Hematopoietic multipotent progenitor cell treated with erythropoietin and hydrocortisone succinate and interleukin-3 and kit ligand, for 17 days (in vitro differentiated cells): Measurements from ENCODE around the gene PSTPIP1.

Source experiments
- DNase-seq: peaks from one replicate; pipeline ENCODE4 v3.0.0-alpha.2; 2015; ENCODE audit warnings: low spot score

The PSTPIP1 gene

DNA sequence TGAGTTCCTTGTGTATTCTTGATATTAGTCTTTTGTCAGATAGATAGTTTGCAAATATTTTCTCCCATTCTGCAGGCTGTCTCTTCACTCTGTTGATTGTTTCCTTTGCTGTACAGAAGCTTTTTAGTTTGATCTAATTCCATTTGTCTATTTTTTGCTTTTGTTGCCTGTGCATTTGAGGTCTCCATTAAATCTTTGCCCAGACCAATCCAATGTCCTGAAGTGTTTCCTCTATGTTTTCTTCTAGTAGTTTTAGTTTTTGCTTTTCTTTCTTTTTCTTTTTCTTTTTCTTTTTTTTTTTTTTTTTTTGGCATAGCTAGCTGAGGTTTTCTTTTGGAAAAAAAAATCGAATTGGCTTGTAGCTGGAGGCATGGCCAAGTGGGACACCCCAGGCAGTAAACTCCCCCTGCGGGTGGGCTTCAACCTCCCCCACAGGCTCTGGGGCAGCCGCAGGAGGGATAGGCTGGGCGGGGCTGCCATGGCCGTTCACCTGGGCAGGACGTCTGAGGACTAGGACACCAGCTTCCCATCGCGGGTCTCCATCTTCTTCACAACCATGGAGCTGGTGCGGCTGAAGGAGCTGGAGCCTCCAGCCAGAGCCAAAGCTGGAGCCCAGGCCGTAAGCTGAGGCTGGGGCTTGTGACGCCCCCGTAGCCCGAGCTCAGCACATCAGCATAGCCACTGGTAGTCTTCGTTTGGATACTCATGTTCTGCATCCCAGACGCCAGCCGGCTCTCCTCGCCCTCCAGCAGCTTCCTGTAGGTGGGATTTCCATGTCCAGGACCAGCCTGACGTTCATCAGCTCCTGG lies 16.2 kb upstream of the PSTPIP1 start:
- DNase-seq, result no peak

- no peak for DNase-seq
These were observed 15.5 kb upstream of the PSTPIP1 start for GRCh38 chr15:76979331-76979925.

DNA sequence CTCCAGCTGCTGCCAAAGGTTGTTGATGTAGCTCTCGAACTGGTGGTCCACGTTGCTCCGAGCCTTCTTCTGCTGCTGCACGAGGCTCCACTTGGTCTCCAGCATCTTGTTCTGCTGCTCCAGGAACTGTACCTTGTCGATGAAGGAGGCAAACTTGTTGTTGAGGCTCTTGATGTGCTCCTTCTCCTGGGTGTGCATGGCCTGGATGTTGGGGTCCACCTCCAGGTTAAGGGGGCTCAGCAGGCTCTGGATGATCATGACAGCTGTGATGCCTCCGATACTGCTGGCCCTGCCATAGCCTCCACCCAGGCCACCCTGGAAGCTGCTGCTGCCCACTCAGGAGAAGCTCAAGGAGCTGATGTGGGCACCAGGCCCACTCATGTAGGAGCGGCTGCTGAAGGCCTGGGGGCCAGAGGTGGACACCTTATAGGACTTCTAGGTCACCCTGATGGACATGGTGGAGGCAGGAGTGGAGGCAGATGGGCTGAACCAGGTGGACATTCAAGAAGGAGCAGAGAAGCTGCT lies 14.9 kb upstream of the PSTPIP1 start:
- no peak for DNase-seq

DNA sequence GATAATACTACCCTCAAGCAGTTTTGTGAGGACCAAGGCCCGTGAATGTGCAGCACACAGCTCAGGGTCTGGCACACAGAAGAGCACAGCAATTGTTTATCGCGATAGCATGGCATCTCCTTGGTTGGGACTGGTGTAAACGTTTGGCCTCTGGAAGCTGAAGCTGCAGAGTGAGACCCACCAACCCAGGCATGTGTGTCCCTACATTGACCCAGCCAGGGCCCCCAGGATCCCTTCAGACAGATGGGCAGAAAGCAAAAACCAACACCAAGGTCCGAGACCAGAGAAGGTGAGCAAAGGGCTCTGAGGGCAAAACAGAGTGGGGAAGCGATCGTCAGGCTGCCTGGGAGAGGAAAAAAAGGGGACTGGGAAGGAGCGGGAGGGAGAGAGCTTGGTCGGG lies 12.6 kb upstream of the PSTPIP1 start:
- DNase-seq, result no peak

DNA sequence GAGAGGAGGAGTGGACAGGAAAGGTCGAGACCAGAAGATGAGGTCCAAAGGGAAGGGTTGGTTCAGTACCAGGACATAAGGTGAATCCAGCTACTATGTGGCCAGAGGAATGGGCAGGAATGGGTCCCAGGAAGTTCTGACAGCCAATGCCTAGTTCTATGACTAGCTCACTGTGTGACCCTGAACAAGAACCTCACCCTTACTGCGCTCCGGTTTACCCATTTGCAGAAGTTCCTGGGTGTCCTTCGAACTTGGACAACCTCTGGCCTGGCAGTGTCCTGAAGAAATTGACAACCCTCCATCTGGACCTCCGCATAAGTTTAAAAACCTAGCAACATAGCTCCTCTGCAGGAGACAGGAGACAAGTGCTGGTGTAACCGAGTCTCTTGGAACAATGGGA lies 12.2 kb upstream of the PSTPIP1 start:
- DNase-seq, result no peak

DNA sequence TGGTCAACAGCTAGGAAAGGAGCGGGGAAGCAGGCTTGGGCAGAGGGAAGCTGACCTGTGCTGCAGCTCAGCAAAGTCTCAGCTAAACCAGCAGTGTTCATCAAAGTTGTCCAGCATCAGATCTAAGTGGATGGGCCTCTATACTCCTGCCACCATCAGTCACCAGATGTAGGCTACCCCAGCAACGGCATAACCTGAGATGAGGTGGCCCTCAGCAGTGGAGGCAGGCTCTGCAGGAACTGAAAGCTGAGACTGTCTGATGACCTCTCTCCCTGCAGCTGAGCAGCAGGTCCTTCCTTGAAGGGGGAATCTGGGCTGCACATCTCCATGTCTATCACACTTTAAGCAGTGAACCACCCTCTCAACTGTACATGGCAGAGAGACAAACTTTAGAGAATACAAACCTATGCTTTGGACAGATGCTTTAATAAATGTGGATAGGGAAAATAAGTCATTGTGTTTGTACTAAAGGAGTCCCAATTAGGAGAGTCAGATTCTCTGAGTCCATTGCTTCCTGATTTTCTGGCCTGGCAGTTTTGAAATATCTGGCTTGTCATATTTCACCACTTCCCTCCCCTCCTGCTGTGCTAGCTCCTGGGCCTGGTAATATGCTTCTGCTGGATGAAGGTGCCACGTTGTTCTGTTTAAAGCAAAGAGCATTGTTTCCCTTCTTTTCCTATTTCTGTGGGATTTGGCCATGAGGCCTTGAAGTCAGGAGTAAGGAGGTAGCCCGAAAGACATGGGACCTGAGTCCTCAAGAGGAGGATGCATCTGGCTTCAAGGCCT lies 11.1 kb upstream of the PSTPIP1 start:
- no peak for DNase-seq

DNA sequence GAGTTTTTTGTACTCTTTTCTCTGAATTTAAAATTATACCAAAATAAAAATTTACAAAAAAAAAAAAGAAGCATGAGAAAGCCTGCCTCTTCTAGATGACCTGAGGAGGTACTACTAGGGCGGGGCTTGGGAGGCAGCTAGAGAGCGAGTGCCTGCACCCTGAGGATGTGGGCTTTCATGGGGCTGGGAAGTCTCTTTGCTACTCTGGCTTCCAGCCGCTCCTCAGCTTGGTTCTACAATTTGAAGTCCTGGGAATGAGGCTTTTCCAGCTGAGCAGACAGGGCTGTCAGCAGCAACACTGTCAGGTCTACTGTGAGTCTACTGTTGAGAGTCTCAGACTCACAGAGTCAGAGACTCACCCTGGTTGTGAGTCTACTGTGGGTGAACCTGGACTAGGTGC lies 8.2 kb upstream of the PSTPIP1 start:
- no peak for DNase-seq

DNA sequence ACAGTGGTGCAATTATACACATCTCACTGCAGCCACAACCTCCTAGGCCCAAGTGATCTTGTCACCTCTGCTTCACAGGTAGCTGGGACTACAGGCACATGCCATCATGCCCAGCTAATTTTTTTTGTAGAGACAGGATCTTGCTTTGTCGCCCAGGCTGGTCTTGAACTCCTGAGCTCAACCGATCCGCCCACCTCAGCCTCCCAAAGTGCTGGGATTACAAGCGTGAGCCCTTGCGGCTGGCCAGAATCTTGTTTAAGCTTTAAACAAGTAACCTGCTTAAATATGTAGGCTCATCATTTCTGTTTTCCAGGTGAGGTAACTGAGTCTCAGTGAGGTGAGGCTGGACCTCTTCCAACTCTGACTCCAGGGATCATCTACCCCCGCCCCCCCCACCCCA lies 7.7 kb upstream of the PSTPIP1 start:
- DNase-seq, result no peak

DNA sequence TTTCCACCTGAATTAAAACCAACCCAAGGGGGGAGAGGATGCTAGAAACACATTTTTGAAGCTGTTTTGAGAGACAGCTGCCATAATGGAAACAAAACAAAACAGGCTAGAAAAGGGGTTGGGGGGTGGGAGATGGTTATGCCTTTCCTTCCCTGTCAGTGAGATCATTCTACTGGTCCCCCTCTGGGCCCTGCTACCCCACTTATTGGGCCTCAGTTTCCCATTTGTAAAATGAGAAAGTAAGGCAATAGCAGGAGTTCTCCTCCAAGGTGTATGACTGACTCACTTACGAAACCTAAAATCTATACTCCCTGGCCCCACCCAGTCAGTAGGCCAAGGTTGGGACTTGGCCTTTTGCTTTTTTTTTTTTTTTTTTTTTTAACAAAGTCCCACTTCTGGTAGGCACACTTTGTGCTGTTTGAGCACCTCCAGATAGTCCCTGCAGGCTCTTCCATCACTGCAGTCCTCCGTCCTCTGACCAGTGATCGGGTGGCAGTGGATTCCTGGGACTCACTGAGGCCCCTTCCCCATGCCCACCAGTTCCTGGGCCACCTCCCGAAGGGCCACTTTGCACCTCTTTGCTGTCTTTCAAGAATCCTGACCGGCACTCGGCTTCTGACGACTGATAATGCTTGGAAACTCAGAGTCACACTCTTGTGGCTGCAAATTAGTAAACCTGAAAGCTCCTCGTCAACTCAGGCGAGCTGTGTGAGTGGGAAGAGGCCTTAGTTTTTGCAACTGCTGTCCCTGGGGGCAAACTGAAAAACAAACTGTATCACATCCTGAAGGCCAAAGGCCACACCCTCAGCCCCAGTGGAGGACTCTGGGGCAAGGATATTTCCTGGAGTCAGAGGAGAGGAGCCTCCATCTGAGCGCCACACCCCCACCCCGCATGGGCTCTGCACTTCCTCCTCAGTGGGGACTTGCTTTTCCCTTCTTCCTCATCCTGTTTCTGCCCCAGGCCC lies 6.7 kb upstream of the PSTPIP1 start:
- no peak for DNase-seq

DNA sequence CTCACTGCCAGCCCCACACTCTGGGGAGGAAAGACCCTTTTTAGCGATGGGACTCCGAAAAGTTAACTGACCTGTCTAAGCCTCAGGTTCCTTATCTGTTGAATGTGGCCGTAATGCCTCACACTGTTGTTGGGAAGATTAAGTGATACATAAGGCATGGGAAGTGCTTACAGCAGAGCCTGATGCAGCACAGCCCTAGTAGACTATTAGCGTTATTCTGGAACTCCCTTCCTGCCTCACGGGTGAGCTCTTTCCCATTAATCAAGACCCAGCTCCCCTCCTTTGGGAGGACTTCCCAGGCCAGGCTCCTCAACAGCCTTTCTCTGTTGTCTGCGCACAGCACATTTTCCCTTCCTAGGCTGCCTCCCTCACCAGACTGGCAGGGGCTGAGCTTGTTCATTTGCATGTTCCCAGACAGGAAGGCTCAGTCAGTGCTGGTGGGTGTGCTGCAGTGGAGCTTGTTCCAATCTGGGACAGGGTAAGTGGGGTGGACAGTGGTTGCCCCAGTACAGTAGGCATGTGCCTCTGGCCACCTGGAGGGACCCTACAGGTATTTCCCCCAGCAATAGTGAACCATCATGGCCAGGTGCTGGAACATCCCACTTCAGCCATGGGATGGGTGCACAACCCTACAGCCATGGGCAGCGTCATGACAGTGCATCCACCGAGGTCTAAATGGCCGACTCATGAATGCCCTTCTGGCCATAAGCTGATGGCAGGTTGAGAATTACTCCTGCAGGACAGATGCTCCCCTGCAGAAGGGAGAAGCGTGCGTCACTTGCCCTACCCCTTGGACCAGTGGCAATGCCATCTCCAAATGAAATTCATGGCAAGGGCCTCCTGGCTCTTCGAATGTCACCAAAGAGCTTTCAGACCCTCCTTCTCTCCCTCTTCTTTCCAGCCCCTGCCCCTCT lies 5.8 kb upstream of the PSTPIP1 start:
- no peak for DNase-seq

DNA sequence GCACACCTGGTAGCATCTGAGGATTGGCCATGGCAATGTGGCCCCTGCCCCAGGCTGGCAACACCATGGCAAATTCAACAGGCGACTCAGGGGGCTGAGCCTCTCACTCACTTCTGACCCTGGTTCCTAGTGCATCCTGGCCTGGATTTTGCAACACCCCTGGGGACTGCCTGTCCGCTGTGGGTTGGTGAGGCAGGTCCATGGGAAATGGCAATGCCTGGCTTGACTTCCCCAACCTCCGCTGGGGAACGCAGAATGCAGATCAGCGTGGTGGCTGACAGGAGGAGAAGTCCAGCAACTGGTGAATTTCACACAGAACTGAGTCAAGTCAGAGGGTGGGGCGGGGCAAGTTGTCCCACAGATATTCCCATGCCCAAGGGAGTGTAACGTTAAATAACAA lies 3.9 kb upstream of the PSTPIP1 start:
- no peak for DNase-seq

- DNase-seq, result no peak
These were observed 2.9 kb upstream of the PSTPIP1 start for GRCh38 chr15:76991741-76992645.

- no peak for DNase-seq
These were observed 1.7 kb upstream of the PSTPIP1 start for GRCh38 chr15:76993114-76993725.

DNA sequence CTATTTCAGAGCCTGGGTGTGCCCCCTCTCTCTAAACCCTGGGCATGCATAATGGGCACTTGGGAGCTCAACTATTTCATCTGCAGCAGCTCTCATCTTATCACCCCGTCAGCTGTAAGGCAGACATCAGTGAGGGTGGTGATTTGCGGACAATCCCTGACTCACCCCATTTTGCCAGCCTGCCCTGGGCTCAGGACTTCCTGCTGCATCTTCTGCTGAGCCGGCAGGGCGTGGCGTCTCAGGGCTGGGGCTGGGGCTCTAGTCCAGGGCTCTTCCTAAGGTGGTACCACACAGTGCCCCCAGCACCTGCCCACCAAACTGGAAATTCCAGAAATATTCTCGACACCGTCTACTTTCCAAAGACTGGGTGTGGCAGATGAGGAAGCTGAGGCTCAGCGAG lies 925 bp upstream of the PSTPIP1 start:
- DNase-seq, result no peak

DNA sequence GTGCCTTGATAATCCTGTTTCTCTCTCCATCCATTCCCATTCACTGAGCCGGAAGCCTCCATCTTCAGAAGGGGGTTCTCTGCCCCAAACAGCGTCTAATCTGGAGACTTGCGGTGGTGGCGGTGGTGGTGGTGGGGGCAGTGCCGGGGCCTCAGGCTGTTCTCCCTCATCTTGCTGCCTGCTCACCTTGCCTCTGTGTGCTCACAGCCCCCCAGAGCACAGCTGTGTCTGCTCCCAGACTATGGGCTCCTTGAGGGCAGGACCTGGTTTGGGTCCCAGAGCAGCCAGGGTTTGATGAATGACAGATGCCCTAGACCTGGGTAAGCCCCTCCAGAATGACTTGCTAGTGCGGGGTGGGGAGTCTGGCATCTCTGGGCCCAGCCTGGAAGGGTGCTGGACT lies 430 bp upstream of the PSTPIP1 start:
- DNase-seq, result no peak

DNA sequence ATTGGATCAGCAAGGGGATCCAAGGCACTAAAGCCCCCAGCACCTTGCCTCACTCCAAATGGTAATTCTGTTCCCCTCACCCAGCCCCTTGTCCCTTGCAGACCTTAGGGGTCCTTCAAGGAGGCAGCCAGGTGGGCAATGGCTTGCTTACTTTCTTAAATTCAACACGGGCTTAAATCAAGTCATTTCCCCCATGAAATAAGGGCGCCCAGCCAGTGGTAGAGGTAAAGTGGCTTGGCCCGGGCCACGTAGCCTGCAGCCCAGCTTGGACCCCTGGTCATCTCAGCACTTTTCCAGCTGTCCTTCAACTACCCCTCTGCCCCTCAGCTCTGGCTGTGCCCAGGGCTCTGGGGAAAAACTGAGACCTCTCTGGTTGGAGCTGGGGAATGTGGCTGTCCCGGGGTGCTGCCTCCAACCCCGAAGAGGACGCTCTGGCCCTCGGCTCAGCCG lies 1.2 kb downstream of the PSTPIP1 start:
- DNase-seq, result no peak

GRCh38 chr15:76996526-76997401 lies 1.8 kb downstream of the PSTPIP1 start:
- DNase-seq, result no peak
